HCT116 (cell line): ENCODE measurements around the gene FBXO31.

Experiments used
- ATF3 ChIP-seq: IDR thresholded peaks from 2 replicates; pipeline ENCODE4 v1.6.1; 2012
- ELF1 ChIP-seq: IDR thresholded peaks from 2 replicates; pipeline ENCODE4 v1.6.1; 2012; ENCODE audit warnings: low read depth, borderline replicate concordance
- EZH2 ChIP-seq: fragments of 200-600 bp; sonication (generic); IDR thresholded peaks from 2 replicates; pipeline ENCODE4 v1.6.1; 2017; ENCODE audit warnings: antibody characterized with exemption, mixed run types
- JUND ChIP-seq: IDR thresholded peaks from 2 replicates; pipeline ENCODE4 v1.6.1; 2012
- POLR2A ChIP-seq: IDR thresholded peaks from 2 replicates; pipeline ENCODE4 v1.7.0; 2011; ENCODE audit warnings: borderline replicate concordance; ENCODE audit not compliant: insufficient read depth, insufficient read length; ENCODE audit errors: extremely low read depth
- POLR2AphosphoS5 ChIP-seq: IDR thresholded peaks from 2 replicates; pipeline ENCODE4 v1.6.1; 2011; ENCODE audit warnings: mild to moderate bottlenecking, low read depth, low read length, moderate library complexity
- RAD21 ChIP-seq: IDR thresholded peaks from 2 replicates; pipeline ENCODE4 v1.6.1; 2012; ENCODE audit warnings: low read depth, mild to moderate bottlenecking
- SP1 ChIP-seq: IDR thresholded peaks from 2 replicates; pipeline ENCODE4 v1.6.1; 2012; ENCODE audit warnings: low read depth
- TCF7L2 ChIP-seq: IDR thresholded peaks from 2 replicates; pipeline ENCODE4 v1.7.0; 2011; ENCODE audit warnings: borderline replicate concordance, inconsistent platforms; ENCODE audit not compliant: insufficient read depth, insufficient read length; ENCODE audit errors: extremely low read depth
- ZFX ChIP-seq: fragments of 450-650 bp; IDR thresholded peaks from 2 replicates; pipeline ENCODE4 v1.6.1; 2017
- ZNF274 ChIP-seq: fragments of 200-500 bp; sonication (Bioruptor generic); IDR thresholded peaks from 2 replicates; pipeline ENCODE4 v1.6.1; 2014; ENCODE audit warnings: mild to moderate bottlenecking, low read depth, low read length, inconsistent platforms
- TF ChIP-seq, protein P1 (sequence below): IDR thresholded peaks from 2 replicates; pipeline ENCODE4 v1.6.1; 2012; ENCODE audit warnings: low read depth
- TF ChIP-seq, protein P2 (sequence below), 3 experiments: fragments of 200-600 bp in 1 of 3; sonication (generic) in 1 of 3; IDR thresholded peaks in 2 of 3; conservative IDR thresholded peaks in 1 of 3; 2 replicates each; pipeline ENCODE4 v1.5.1; 2012 to 2017; ENCODE audit warnings: low read depth in 2 of 3, low read length in 2 of 3, antibody characterized with exemption in 1 of 3, borderline replicate concordance in 1 of 3, control low read depth in 1 of 3, mild to moderate bottlenecking in 1 of 3, mixed read lengths in 1 of 3, mixed run types in 1 of 3, moderate library complexity in 1 of 3; ENCODE audit not compliant: insufficient read depth in 1 of 3

- TF ChIP-seq, protein P1, sequence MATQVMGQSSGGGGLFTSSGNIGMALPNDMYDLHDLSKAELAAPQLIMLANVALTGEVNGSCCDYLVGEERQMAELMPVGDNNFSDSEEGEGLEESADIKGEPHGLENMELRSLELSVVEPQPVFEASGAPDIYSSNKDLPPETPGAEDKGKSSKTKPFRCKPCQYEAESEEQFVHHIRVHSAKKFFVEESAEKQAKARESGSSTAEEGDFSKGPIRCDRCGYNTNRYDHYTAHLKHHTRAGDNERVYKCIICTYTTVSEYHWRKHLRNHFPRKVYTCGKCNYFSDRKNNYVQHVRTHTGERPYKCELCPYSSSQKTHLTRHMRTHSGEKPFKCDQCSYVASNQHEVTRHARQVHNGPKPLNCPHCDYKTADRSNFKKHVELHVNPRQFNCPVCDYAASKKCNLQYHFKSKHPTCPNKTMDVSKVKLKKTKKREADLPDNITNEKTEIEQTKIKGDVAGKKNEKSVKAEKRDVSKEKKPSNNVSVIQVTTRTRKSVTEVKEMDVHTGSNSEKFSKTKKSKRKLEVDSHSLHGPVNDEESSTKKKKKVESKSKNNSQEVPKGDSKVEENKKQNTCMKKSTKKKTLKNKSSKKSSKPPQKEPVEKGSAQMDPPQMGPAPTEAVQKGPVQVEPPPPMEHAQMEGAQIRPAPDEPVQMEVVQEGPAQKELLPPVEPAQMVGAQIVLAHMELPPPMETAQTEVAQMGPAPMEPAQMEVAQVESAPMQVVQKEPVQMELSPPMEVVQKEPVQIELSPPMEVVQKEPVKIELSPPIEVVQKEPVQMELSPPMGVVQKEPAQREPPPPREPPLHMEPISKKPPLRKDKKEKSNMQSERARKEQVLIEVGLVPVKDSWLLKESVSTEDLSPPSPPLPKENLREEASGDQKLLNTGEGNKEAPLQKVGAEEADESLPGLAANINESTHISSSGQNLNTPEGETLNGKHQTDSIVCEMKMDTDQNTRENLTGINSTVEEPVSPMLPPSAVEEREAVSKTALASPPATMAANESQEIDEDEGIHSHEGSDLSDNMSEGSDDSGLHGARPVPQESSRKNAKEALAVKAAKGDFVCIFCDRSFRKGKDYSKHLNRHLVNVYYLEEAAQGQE, result no peak
- TF ChIP-seq, protein P2, sequence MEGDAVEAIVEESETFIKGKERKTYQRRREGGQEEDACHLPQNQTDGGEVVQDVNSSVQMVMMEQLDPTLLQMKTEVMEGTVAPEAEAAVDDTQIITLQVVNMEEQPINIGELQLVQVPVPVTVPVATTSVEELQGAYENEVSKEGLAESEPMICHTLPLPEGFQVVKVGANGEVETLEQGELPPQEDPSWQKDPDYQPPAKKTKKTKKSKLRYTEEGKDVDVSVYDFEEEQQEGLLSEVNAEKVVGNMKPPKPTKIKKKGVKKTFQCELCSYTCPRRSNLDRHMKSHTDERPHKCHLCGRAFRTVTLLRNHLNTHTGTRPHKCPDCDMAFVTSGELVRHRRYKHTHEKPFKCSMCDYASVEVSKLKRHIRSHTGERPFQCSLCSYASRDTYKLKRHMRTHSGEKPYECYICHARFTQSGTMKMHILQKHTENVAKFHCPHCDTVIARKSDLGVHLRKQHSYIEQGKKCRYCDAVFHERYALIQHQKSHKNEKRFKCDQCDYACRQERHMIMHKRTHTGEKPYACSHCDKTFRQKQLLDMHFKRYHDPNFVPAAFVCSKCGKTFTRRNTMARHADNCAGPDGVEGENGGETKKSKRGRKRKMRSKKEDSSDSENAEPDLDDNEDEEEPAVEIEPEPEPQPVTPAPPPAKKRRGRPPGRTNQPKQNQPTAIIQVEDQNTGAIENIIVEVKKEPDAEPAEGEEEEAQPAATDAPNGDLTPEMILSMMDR (IDR thresholded peaks at IDR 0.05 in 2 of 3, conservative IDR thresholded peaks at IDR 0.05 in 1 of 3; ENCODE audit: borderline replicate concordance in 1 of 3, insufficient read depth in 1 of 3, low read depth in 2 of 3, low read length in 2 of 3), result no peak
- TF ChIP-seq JUND (no peak), ZFX (no peak), POLR2A (no peak), ATF3 (no peak), POLR2AphosphoS5 (no peak; the same call in 1 of the 2 replicates), EZH2 (no peak), ELF1 (no peak), TCF7L2 (no peak), ZNF274 (no peak), SP1 (no peak), RAD21 (no peak)
Observed at GRCh38 chr16:87395181-87395842, 11.7 kb upstream of the FBXO31 start.
